ENCODE measurements around the gene PUSL1.

DNA sequence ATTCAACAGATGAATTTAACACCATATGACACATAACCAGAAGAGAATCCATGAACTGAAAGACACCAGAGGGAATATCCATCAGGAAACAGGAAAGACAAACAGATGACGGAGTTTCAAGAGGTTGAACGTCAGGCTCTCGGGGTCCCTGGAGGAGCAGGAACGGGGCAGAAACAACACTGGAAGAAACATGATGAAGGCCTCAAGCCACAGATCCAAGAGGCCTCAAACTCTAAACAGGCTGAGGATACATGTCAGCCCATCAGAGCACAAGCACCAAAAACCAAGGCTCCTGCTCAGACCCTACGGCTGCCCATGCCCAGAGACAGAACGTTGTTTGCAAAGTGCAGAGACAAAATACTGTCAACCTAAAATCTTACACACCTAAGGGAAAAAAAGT lies 9.0 kb downstream of the PUSL1 start:
- TF ChIP-seq, protein P1, sequence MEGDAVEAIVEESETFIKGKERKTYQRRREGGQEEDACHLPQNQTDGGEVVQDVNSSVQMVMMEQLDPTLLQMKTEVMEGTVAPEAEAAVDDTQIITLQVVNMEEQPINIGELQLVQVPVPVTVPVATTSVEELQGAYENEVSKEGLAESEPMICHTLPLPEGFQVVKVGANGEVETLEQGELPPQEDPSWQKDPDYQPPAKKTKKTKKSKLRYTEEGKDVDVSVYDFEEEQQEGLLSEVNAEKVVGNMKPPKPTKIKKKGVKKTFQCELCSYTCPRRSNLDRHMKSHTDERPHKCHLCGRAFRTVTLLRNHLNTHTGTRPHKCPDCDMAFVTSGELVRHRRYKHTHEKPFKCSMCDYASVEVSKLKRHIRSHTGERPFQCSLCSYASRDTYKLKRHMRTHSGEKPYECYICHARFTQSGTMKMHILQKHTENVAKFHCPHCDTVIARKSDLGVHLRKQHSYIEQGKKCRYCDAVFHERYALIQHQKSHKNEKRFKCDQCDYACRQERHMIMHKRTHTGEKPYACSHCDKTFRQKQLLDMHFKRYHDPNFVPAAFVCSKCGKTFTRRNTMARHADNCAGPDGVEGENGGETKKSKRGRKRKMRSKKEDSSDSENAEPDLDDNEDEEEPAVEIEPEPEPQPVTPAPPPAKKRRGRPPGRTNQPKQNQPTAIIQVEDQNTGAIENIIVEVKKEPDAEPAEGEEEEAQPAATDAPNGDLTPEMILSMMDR (conservative IDR thresholded peaks at IDR 0.05; ENCODE audit: low read depth, low read length), result no peak
- no peak for TF ChIP-seq EZH2 (IDR thresholded peaks at IDR 0.05; ENCODE audit: borderline replicate concordance, low read depth, low read length, poor library complexity, severe bottlenecking)
